WTC11 (cell line): ENCODE measurements around the gene AGPAT4. TPM values are rescaled to one million over a fixed set of nuclear protein-coding genes. Genes with fewer than 3 reads are reported as not detected.

ENCODE experiments used
- ATAC-seq: fragments of 200-7000 bp; cut with Tn5 transposase; 2 replicates; pipeline ENCODE4 v1.10.0; 2021; ENCODE audit warnings: mild to moderate bottlenecking, moderate library complexity
- CTCF ChIA-PET: fragments of 300-600 bp; sonication (Branson Sonifier 250); formaldehyde crosslinking; loops from one replicate; lab custom pipeline; 2021; ENCODE audit warnings: antibody characterized with exemption; lab: Charles Lee
- POLR2A ChIA-PET: fragments of 350-600 bp; sonication (Branson Sonifier 250); formaldehyde crosslinking; loops from one replicate; lab custom pipeline; 2021; ENCODE audit warnings: antibody characterized with exemption; lab: Charles Lee
- DNase-seq: peaks from one replicate; pipeline ENCODE4 v3.0.0; 2021; ENCODE audit warnings: low spot score
- H3K27ac Mint-ChIP-seq: 2 replicates; pipeline ENCODE4 v1.8.0; 2021; ENCODE audit warnings: mixed read lengths
- H3K27me3 Mint-ChIP-seq: 2 replicates; pipeline ENCODE4 v1.8.0; 2021; ENCODE audit warnings: low read depth, mild to moderate bottlenecking, moderate library complexity, mixed read lengths
- H3K36me3 Mint-ChIP-seq: 2 replicates; pipeline ENCODE4 v1.8.0; 2021; ENCODE audit warnings: mixed read lengths
- H3K4me1 Mint-ChIP-seq: 2 replicates; pipeline ENCODE4 v1.8.0; 2022; ENCODE audit warnings: mixed read lengths
- H3K4me3 Mint-ChIP-seq: 2 replicates; pipeline ENCODE4 v1.8.0; 2021; ENCODE audit warnings: mild to moderate bottlenecking, moderate library complexity, mixed read lengths
- H3K9me3 Mint-ChIP-seq: 2 replicates; pipeline ENCODE4 v1.8.0; 2021; ENCODE audit warnings: mixed read lengths
- ATF2 ChIP-seq: sonication (generic); formaldehyde crosslinking; IDR thresholded peaks from 2 replicates; pipeline ENCODE4 v1.8.1; 2022; ENCODE audit warnings: low read depth, missing genetic modification reagents, borderline replicate concordance
- ATF3 ChIP-seq: sonication (generic); formaldehyde crosslinking; conservative IDR thresholded peaks from 2 replicates; pipeline ENCODE4 v1.8.1; 2022; ENCODE audit warnings: mild to moderate bottlenecking, missing genetic modification reagents
- ETV6 ChIP-seq: sonication (generic); formaldehyde crosslinking; IDR thresholded peaks from 2 replicates; pipeline ENCODE4 v1.8.1; 2022; ENCODE audit warnings: mild to moderate bottlenecking, missing genetic modification reagents
- FOXK1 ChIP-seq: sonication (generic); formaldehyde crosslinking; IDR thresholded peaks from 2 replicates; pipeline ENCODE4 v1.8.0; 2022; ENCODE audit warnings: mild to moderate bottlenecking, moderate library complexity, missing genetic modification reagents
- FOXP1 ChIP-seq: sonication (generic); formaldehyde crosslinking; IDR thresholded peaks from 2 replicates; pipeline ENCODE4 v1.8.0; 2022; ENCODE audit warnings: missing genetic modification reagents, mild to moderate bottlenecking, moderate library complexity, borderline replicate concordance
- HMGA2 ChIP-seq: fragments of 250-450 bp; sonication (Bioruptor Pico); IDR thresholded peaks from 2 replicates; pipeline ENCODE4 v1.4.0; 2021; ENCODE audit warnings: mild to moderate bottlenecking, moderate library complexity
- IRF1 ChIP-seq: sonication (generic); formaldehyde crosslinking; IDR thresholded peaks from 2 replicates; pipeline ENCODE4 v1.8.0; 2023; ENCODE audit warnings: missing genetic modification reagents
- KAT7 ChIP-seq: sonication (generic); formaldehyde crosslinking; IDR thresholded peaks from 2 replicates; pipeline ENCODE4 v1.8.1; 2023; ENCODE audit warnings: missing genetic modification reagents, mild to moderate bottlenecking, borderline replicate concordance
- NFATC4 ChIP-seq: fragments of 250-450 bp; sonication (Bioruptor Pico); IDR thresholded peaks from 2 replicates; pipeline ENCODE4 v1.9.0; 2021; ENCODE audit warnings: mild to moderate bottlenecking
- NR3C1 ChIP-seq: sonication (generic); formaldehyde crosslinking; conservative IDR thresholded peaks from 2 replicates; pipeline ENCODE4 v1.8.1; 2023; ENCODE audit warnings: low read depth, mild to moderate bottlenecking, missing genetic modification reagents
- PRDM15 ChIP-seq: sonication (generic); formaldehyde crosslinking; IDR thresholded peaks from 2 replicates; pipeline ENCODE4 v1.8.0; 2022; ENCODE audit warnings: missing genetic modification reagents
- PRRX2 ChIP-seq: fragments of 250-450 bp; sonication (Bioruptor Pico); IDR thresholded peaks from 2 replicates; pipeline ENCODE4 v1.8.0; 2021; ENCODE audit warnings: mild to moderate bottlenecking
- USF2 ChIP-seq: sonication (generic); formaldehyde crosslinking; IDR thresholded peaks from 2 replicates; pipeline ENCODE4 v1.8.1; 2023; ENCODE audit warnings: mild to moderate bottlenecking, missing genetic modification reagents, moderate library complexity
- ZNF121 ChIP-seq: sonication (generic); formaldehyde crosslinking; IDR thresholded peaks from 2 replicates; pipeline ENCODE4 v1.8.0; 2023; ENCODE audit warnings: missing genetic modification reagents
- ZNF219 ChIP-seq: sonication (generic); formaldehyde crosslinking; IDR thresholded peaks from 2 replicates; pipeline ENCODE4 v1.8.0; 2023; ENCODE audit warnings: missing genetic modification reagents, mild to moderate bottlenecking, borderline replicate concordance
- ZNF232 ChIP-seq: sonication (generic); formaldehyde crosslinking; IDR thresholded peaks from 2 replicates; pipeline ENCODE4 v1.8.0; 2022; ENCODE audit warnings: mild to moderate bottlenecking, missing genetic modification reagents
- ZNF263 ChIP-seq: sonication (generic); formaldehyde crosslinking; IDR thresholded peaks from 2 replicates; pipeline ENCODE4 v1.8.1; 2022; ENCODE audit warnings: low read depth, mild to moderate bottlenecking, moderate library complexity, missing genetic modification reagents
- ZNF512 ChIP-seq: sonication (generic); formaldehyde crosslinking; IDR thresholded peaks from 2 replicates; pipeline ENCODE4 v1.8.1; 2022; ENCODE audit warnings: missing genetic modification reagents, borderline replicate concordance
- total RNA-seq: library from RNA; stranded (reverse); gene quantifications from 3 replicates; pipeline ENCODE4 v1.2.3, GENCODE V29; 2021

AGPAT4 gene
- total RNA-seq, 1 experiment from 2014 or later = 19.7 TPM

GRCh38 chr6:161301338-161301737 lies 27.5 kb upstream of the AGPAT4 start:
- POLR2A ChIA-PET = no interaction called here
- peaks cover 3% of the 10 kb centered on the region; the same call in 1 of the 2 replicates for H3K27me3 Mint-ChIP-seq

GRCh38 chr6:161300823-161301222 lies 27.0 kb upstream of the AGPAT4 start:
- DNase-seq (no peak), ATAC-seq (no peak)
- Mint-ChIP-seq H3K4me1 (peaks cover 13% of the 10 kb centered on the region), H3K27ac (no peak overlapping the region), H3K4me3 (no peak overlapping the region), H3K27me3 (peaks cover under 1% of the 10 kb centered on the region; the same call in 1 of the 2 replicates), H3K9me3 (peaks cover 48% of the 10 kb centered on the region), H3K36me3 (peaks cover 34% of the 10 kb centered on the region)
- ChIA-PET CTCF (interaction anchor here (1.1 kb wide), 1 partner anchor 29 kb away, joined by 3 read pairs; no protein-coding TSS in a partner anchor), POLR2A (no interaction called here)
- TF ChIP-seq FOXP1 (CRISPR knock-in tag) (no peak), ZNF219 (CRISPR knock-in tag) (no peak), NR3C1 (CRISPR knock-in tag) (no peak), IRF1 (no peak), ATF3 (CRISPR knock-in tag) (no peak), HMGA2 (CRISPR knock-in tag) (no peak), USF2 (CRISPR knock-in tag) (no peak), ETV6 (CRISPR knock-in tag) (no peak), FOXK1 (CRISPR knock-in tag) (no peak), PRRX2 (CRISPR knock-in tag) (no peak), ZNF121 (CRISPR knock-in tag) (no peak), PRDM15 (CRISPR knock-in tag) (no peak), NFATC4 (CRISPR knock-in tag) (no peak), KAT7 (CRISPR knock-in tag) (no peak), ZNF232 (CRISPR knock-in tag) (no peak), ATF2 (CRISPR knock-in tag) (no peak), ZNF263 (CRISPR knock-in tag) (no peak)

More at GRCh38 chr6:161301338-161301737, 27.5 kb upstream of the AGPAT4 start:
- no peak overlapping the region for H3K4me3 Mint-ChIP-seq
- H3K4me1 Mint-ChIP-seq = peaks cover 13% of the 10 kb centered on the region
- H3K36me3 Mint-ChIP-seq = peaks cover 28% of the 10 kb centered on the region
- H3K9me3 Mint-ChIP-seq = peaks cover 48% of the 10 kb centered on the region
- DNase-seq (no peak), ATAC-seq (no peak)
- H3K27ac Mint-ChIP-seq = no peak overlapping the region
- TF ChIP-seq ZNF512 (CRISPR knock-in tag) = no peak
- TF ChIP-seq, all 79 proteins: peak for 0
- CTCF ChIA-PET = interaction anchor here (1.1 kb wide), 1 partner anchor 28 kb away, joined by 3 read pairs; no protein-coding TSS in a partner anchor
